PC-9 (cell line): ENCODE results near the gene BBC3. TPM values are rescaled to one million over a fixed set of nuclear protein-coding genes. Genes with fewer than 3 reads are reported as not detected.
A peak's percentile ranks its signal among the peaks of the same experiment; 100 is the strongest.
"Not testable (repeated sequence)": the region's sequence is repeated elsewhere in the genome, so short reads cannot be mapped to it uniquely, and the experiment has no call there.

Source experiments
- BruUV-seq: library from RNA; stranded (reverse); fragments of 400-500 nt; replicated peaks from 2 replicates; lab custom pipeline; 2021; lab: Mats Ljungman, UMichigan
- CTCF ChIA-PET: fragments of 300-600 bp; sonication (Branson Sonifier 250); formaldehyde crosslinking; loops from one replicate; lab custom pipeline; 2022; ENCODE audit warnings: antibody characterized with exemption; lab: Charles Lee
- POLR2A ChIA-PET: fragments of 300-600 bp; sonication (Branson Sonifier 250); formaldehyde crosslinking; loops from one replicate; lab custom pipeline; 2022; ENCODE audit warnings: antibody characterized with exemption; ENCODE audit not compliant: unreplicated experiment; lab: Charles Lee
- DNase-seq, 2 experiments: peaks; one replicate each; pipeline versions ENCODE4 v3.0.0 to v3.0.0-alpha.2; 2015 to 2022; ENCODE audit warnings: mixed read lengths in 1 of 2
- H2AFZ ChIP-seq: fragments of 200-600 bp; sonication (generic); 2 replicates; pipeline ENCODE4 v1.8.1; 2017; ENCODE audit warnings: antibody characterized with exemption
- H3F3A ChIP-seq: fragments of 200-600 bp; sonication (generic); 2 replicates; pipeline ENCODE4 v1.8.1; 2017; ENCODE audit warnings: antibody characterized with exemption, mild to moderate bottlenecking, low read depth; ENCODE audit not compliant: insufficient read depth
- H3K27ac ChIP-seq: fragments of 200-600 bp; sonication (generic); 2 replicates; pipeline ENCODE4 v1.6.1; 2016; ENCODE audit warnings: mixed run types
- H3K27me3 ChIP-seq: fragments of 200-600 bp; sonication (generic); 2 replicates; pipeline ENCODE4 v1.6.1; 2016; ENCODE audit warnings: low read depth, mixed run types; ENCODE audit not compliant: insufficient read depth
- H3K36me3 ChIP-seq: fragments of 200-600 bp; sonication (generic); 2 replicates; pipeline ENCODE4 v1.6.1; 2016; ENCODE audit warnings: low read depth, mixed run types
- H3K4me1 ChIP-seq: fragments of 200-600 bp; sonication (generic); replicated peaks from 2 replicates; pipeline ENCODE4 v1.6.1; 2016; ENCODE audit warnings: mixed run types; ENCODE audit not compliant: insufficient read depth
- H3K4me2 ChIP-seq: fragments of 200-600 bp; sonication (generic); 2 replicates; pipeline ENCODE4 v1.6.1; 2017; ENCODE audit warnings: mixed run types
- H3K4me3 ChIP-seq: fragments of 200-600 bp; sonication (generic); 2 replicates; pipeline ENCODE4 v1.6.1; 2016; ENCODE audit warnings: mixed run types
- H3K79me2 ChIP-seq: fragments of 200-600 bp; sonication (generic); 2 replicates; pipeline ENCODE4 v1.6.1; 2017; ENCODE audit warnings: low read depth, mixed run types
- H3K9me2 ChIP-seq: fragments of 200-600 bp; sonication (generic); 2 replicates; pipeline ENCODE4 v1.8.1; 2017; ENCODE audit warnings: mild to moderate bottlenecking; ENCODE audit not compliant: insufficient read depth
- H3K9me3 ChIP-seq: fragments of 200-600 bp; sonication (generic); 2 replicates; pipeline ENCODE4 v1.8.1; 2016; ENCODE audit warnings: low read depth; ENCODE audit not compliant: insufficient read depth
- H4K20me1 ChIP-seq: fragments of 200-600 bp; sonication (generic); 2 replicates; pipeline ENCODE4 v1.8.1; 2017; ENCODE audit not compliant: insufficient read depth
- EZH2 ChIP-seq: fragments of 200-600 bp; sonication (generic); IDR thresholded peaks from 2 replicates; pipeline ENCODE4 v1.8.0; 2017; ENCODE audit warnings: antibody characterized with exemption, low read depth
- intact Hi-C: fragments of 100-400 bp; cut with micrococcal nuclease; formaldehyde crosslinking; loops from one replicate; pipeline ENCODE4 v1.10.0; 2022; ENCODE audit not compliant: unreplicated experiment
- total RNA-seq: library from RNA; stranded (reverse); gene quantifications from 2 replicates; pipeline ENCODE4 v1.2.3, GENCODE V29; 2021
- TF ChIP-seq, protein P1 (sequence below): fragments of 200-600 bp; sonication (generic); conservative IDR thresholded peaks from 2 replicates; pipeline ENCODE4 v1.6.1; 2017; ENCODE audit warnings: mixed run types, antibody characterized with exemption, mild to moderate bottlenecking, moderate library complexity

BBC3 gene
- total RNA-seq, 1 experiment from 2014 or later: 18.8 TPM

DNA sequence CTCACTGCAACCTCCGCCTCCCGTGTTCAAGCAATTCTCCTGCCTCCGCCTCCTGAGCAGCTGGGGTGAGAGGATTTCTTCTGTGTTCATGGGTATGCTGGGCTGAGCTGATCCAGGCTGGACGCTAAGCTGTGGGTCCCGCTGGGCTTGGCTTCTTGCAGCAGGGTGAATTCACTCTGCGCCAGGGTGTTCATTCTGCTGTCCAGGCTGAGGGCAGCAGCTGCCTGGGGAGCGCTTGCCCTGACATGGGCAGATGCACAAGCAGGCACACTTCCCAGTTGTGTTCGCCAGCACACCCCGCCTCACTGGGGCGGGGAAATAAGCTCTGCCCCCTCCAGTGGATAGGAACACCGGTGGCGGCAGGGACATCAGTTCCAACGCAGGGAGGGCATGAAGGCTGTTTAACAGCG lies 36.4 kb upstream of the BBC3 start:
- DNase-seq: no peak
- Histone ChIP-seq H3K27me3 (no peaks in the 10 kb centered on the region), H3K4me3 (no peak overlapping the region), H3K79me2 (no peaks in the 10 kb centered on the region), H3K36me3 (peaks cover 16% of the 10 kb centered on the region; the same call in 1 of the 2 replicates), H3F3A (peaks cover under 1% of the 10 kb centered on the region; the same call in 1 of the 2 replicates), H4K20me1 (no peaks in the 10 kb centered on the region), H3K27ac (no peak overlapping the region), H3K4me2 (no peak overlapping the region), H3K9me3 (no peaks in the 10 kb centered on the region), H2AFZ (no peak overlapping the region), H3K9me2 (no peaks in the 10 kb centered on the region), H3K4me1 (no peaks in the 10 kb centered on the region)
- ChIA-PET POLR2A (no interaction called here), CTCF (no interaction called here)
- BruUV-seq: no TSS peak
- TF ChIP-seq EZH2: no peak
- TF ChIP-seq, protein P1, sequence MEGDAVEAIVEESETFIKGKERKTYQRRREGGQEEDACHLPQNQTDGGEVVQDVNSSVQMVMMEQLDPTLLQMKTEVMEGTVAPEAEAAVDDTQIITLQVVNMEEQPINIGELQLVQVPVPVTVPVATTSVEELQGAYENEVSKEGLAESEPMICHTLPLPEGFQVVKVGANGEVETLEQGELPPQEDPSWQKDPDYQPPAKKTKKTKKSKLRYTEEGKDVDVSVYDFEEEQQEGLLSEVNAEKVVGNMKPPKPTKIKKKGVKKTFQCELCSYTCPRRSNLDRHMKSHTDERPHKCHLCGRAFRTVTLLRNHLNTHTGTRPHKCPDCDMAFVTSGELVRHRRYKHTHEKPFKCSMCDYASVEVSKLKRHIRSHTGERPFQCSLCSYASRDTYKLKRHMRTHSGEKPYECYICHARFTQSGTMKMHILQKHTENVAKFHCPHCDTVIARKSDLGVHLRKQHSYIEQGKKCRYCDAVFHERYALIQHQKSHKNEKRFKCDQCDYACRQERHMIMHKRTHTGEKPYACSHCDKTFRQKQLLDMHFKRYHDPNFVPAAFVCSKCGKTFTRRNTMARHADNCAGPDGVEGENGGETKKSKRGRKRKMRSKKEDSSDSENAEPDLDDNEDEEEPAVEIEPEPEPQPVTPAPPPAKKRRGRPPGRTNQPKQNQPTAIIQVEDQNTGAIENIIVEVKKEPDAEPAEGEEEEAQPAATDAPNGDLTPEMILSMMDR: no peak
- intact Hi-C loops: no loop called here

DNA sequence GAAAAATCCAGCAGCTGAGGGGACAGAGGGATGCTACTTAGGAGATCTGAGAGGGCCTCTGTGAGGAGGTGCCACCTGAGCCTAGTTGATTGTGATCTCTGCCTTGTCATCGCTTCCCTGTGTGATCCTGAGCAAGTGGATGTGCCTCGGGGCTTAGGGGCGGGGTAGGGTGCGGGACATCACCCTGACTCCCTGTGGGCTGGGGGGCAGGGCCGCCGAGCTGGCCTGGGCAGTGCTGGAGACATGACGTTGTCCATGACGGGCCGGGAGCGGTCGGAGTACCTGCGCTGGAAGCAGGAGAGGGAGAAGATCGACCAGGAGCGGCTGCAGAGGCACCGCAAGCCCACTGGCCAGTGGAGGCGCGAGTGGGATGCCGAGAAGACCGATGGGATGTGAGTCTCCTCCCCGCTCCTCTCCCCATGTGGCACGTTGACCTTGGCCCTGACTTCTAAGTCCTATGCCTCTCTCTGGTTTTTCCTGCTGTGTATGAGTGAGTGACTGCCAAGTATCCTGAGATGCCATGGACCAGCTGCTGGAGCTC lies 35.5 kb upstream of the BBC3 start:
- Histone ChIP-seq H3K36me3 (peaks cover 18% of the 10 kb centered on the region; the same call in 1 of the 2 replicates), H3K27ac (no peak overlapping the region), H4K20me1 (no peaks in the 10 kb centered on the region), H3K4me2 (no peak overlapping the region), H3K4me3 (no peak overlapping the region), H2AFZ (no peak overlapping the region), H3K9me2 (no peaks in the 10 kb centered on the region), H3K27me3 (no peaks in the 10 kb centered on the region), H3F3A (no peaks in the 10 kb centered on the region; the same call in 1 of the 2 replicates), H3K79me2 (no peaks in the 10 kb centered on the region), H3K4me1 (no peaks in the 10 kb centered on the region), H3K9me3 (no peaks in the 10 kb centered on the region)
- intact Hi-C loops: no loop called here
- peak in 1 of 2 experiments; percentile 17 for DNase-seq
- POLR2A ChIA-PET: interaction anchor here (0.6 kb wide), 2 partner anchors 10 to 21 kb away, joined by 6 to 8 read pairs; no protein-coding TSS in a partner anchor
- CTCF ChIA-PET: no interaction called here
- no TSS peak for BruUV-seq
- TF ChIP-seq, protein P1: no peak

DNA sequence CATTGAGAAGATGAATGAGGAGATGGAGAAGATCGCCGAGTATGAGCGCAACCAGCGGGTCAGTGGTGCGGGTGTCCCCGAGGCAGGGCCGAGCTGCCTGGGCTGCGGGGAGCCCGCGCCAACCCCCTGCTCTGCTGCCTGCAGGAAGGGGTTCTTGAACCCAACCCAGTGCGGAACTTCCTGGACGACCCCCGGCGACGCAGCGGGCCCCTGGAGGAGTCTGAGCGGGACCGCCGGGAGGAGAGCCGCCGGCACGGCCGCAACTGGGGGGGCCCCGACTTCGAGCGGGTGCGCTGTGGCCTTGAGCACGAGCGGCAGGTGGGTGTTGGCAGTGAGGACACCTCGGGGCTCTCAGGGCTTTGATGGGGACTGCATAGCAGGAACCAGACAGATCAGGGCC lies 33.6 kb upstream of the BBC3 start:
- CTCF ChIA-PET: no interaction called here
- POLR2A ChIA-PET: no interaction called here

DNA sequence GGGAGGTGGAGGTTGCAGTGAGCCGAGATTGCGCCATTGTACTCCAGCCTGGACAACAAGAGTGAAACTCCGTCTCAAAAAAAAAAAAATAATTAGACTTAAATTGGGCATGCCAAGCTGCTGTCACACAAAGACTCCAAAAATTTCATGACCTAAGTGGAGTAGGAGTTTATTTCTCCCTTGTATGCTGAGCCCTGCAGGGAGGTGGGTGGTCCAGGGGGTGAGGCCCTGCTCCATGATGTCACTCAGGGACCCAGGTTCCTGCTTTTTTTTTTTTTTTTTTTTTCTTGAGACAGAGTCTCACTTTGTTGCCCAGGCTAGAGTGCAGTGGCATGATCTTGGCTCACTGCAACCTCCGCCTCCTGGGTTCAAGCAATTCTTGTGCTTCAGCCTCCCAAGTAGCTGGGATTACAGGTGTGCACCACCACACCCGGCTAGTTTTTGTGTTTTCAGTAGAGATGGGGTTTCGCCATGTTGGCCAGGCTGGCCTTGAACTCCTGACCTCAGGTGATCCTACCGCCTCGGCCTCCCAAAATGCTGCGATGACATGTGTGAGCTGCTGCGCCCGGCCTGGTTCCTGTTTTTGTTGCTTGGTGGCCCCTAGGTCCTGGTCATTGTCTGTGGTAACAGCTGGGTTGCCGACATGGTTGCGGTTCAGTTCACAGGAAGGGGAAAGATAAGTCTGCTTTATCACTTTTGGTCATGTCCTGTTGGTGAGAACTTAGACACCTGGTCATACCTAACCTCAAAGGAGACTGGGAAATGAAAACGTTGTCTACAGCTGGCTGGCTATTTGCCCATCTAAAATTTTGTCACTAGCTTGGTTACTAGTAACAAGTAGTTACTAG lies 31.2 kb upstream of the BBC3 start:
- H3K27ac ChIP-seq, H3K27me3 ChIP-seq, H3K4me3 ChIP-seq, BruUV-seq, H3K9me2 ChIP-seq, H4K20me1 ChIP-seq, H2AFZ ChIP-seq, H3K9me3 ChIP-seq, H3K4me2 ChIP-seq, H3K4me1 ChIP-seq, intact Hi-C loops: not testable (repeated sequence)
- peaks cover 24% of the 10 kb centered on the region; the same call in 1 of the 2 replicates for H3K36me3 ChIP-seq
- POLR2A ChIA-PET: interaction anchor here (0.5 kb wide), 1 partner anchor 12 kb away, joined by 4 read pairs; the partner anchor contains the start of gene INAFM1
- H3F3A ChIP-seq: peaks cover 17% of the 10 kb centered on the region
- peak in 1 of 2 experiments; percentile 12 for DNase-seq
- H3K79me2 ChIP-seq: peaks cover 17% of the 10 kb centered on the region
- CTCF ChIA-PET: interaction anchor here (0.6 kb wide), 1 partner anchor 371 kb away, joined by 21 read pairs; no protein-coding TSS in a partner anchor

More for the DNA sequence above, 33.6 kb upstream of the BBC3 start:
- no TSS peak for BruUV-seq
- Histone ChIP-seq H3K4me2 (no peak overlapping the region), H3K9me2 (no peaks in the 10 kb centered on the region), H3K4me3 (no peak overlapping the region), H3K36me3 (peaks cover 24% of the 10 kb centered on the region; the same call in 1 of the 2 replicates), H3K79me2 (no peaks in the 10 kb centered on the region), H3K27me3 (no peaks in the 10 kb centered on the region), H4K20me1 (no peaks in the 10 kb centered on the region), H3K27ac (no peak overlapping the region), H3K9me3 (no peaks in the 10 kb centered on the region), H2AFZ (no peak overlapping the region), H3K4me1 (no peaks in the 10 kb centered on the region), H3F3A (no peaks in the 10 kb centered on the region; the same call in 1 of the 2 replicates)
- peak in 1 of 2 experiments; percentile 10 for DNase-seq
- intact Hi-C loops: no loop called here
- no peak for TF ChIP-seq EZH2
- TF ChIP-seq, protein P1: no peak
